HEK293 (cell line): ENCODE results near the gene SLC44A5.

ENCODE experiments used
- CTCF ChIA-PET: fragments of 350-600 bp; formaldehyde crosslinking; extraction: SDS; loops from one replicate; lab custom pipeline; 2021; ENCODE audit warnings: antibody characterized with exemption; lab: Yijun Ruan, JAX
- POLR2A ChIA-PET: fragments of 300-600 bp; formaldehyde crosslinking; extraction: SDS; loops from one replicate; lab custom pipeline; 2020; ENCODE audit warnings: antibody characterized with exemption, inconsistent platforms; lab: Yijun Ruan, JAX
- H3K27ac ChIP-seq: fragments of 200-500 bp; sonication (Bioruptor generic); 2 replicates; pipeline ENCODE4 v1.5.1; 2014; ENCODE audit warnings: low read depth, low read length, control low read depth, inconsistent platforms; ENCODE audit errors: extremely low read depth
- H3K36me3 ChIP-seq, 2 experiments: fragments of 200-500 bp in 1 of 2; sonication (Bioruptor generic) in 1 of 2; 1 replicate in 1 of 2; 2 replicates in 1 of 2; pipeline ENCODE4 v1.5.1; 2014 to 2017; ENCODE audit warnings: inconsistent platforms in 2 of 2, low read length in 2 of 2; ENCODE audit not compliant: control insufficient read depth in 2 of 2, insufficient read depth in 1 of 2
- H3K4me1 ChIP-seq: fragments of 200-500 bp; sonication (Bioruptor generic); 2 replicates; pipeline ENCODE4 v1.5.1; 2014; ENCODE audit warnings: mild to moderate bottlenecking, low read length, inconsistent platforms; ENCODE audit not compliant: control insufficient read depth, insufficient read depth
- H3K4me3 ChIP-seq: 2 replicates; pipeline ENCODE4 v1.5.1; 2011; ENCODE audit warnings: low read depth, mild to moderate bottlenecking, control low read depth, low read length, moderate library complexity
- H3K9me3 ChIP-seq: fragments of 200-500 bp; sonication (Bioruptor generic); 2 replicates; pipeline ENCODE4 v1.5.1; 2014; ENCODE audit warnings: low read depth, low read length, inconsistent platforms; ENCODE audit not compliant: control insufficient read depth, insufficient read depth
- ZBTB21 ChIP-seq: fragments of 450-650 bp; formaldehyde crosslinking; IDR thresholded peaks from 2 replicates; pipeline ENCODE4 v1.5.1; 2017; ENCODE audit warnings: missing biosample characterization, missing genetic modification characterization
- ZNF18 ChIP-seq: fragments of 450-650 bp; formaldehyde crosslinking; IDR thresholded peaks from 2 replicates; pipeline ENCODE4 v1.5.1; 2016; ENCODE audit warnings: missing biosample characterization, missing genetic modification characterization
- ZNF221 ChIP-seq: fragments of 450-650 bp; formaldehyde crosslinking; IDR thresholded peaks from 2 replicates; pipeline ENCODE4 v1.5.1; 2017; ENCODE audit warnings: missing biosample characterization, missing genetic modification characterization, borderline replicate concordance
- ZNF239 ChIP-seq: fragments of 450-650 bp; formaldehyde crosslinking; IDR thresholded peaks from 2 replicates; pipeline ENCODE4 v1.5.1; 2016; ENCODE audit warnings: missing biosample characterization, missing genetic modification characterization
- ZSCAN5A ChIP-seq: fragments of 450-650 bp; formaldehyde crosslinking; IDR thresholded peaks from 2 replicates; pipeline ENCODE4 v1.5.1; 2016; ENCODE audit warnings: missing biosample characterization, missing genetic modification characterization
- TF ChIP-seq, protein P1 (sequence below): fragments of 450-650 bp; formaldehyde crosslinking; IDR thresholded peaks from 2 replicates; pipeline ENCODE4 v1.5.1; 2016; ENCODE audit warnings: missing biosample characterization, missing genetic modification characterization
- TF ChIP-seq, protein P2 (sequence below): fragments of 450-650 bp; formaldehyde crosslinking; IDR thresholded peaks from 2 replicates; pipeline ENCODE4 v1.5.1; 2016; ENCODE audit warnings: missing biosample characterization, missing genetic modification characterization
- TF ChIP-seq, protein P3 (sequence below): fragments of 450-650 bp; formaldehyde crosslinking; conservative IDR thresholded peaks from 2 replicates; pipeline ENCODE4 v1.5.1; 2016; ENCODE audit warnings: low read depth, missing biosample characterization, missing genetic modification characterization

The SLC44A5 gene

GRCh38 chr1:75425001-75425650 is 185.8 kb downstream of the SLC44A5 start:
- H3K27ac ChIP-seq, result no peak overlapping the region
- no peaks in the 10 kb centered on the region for H3K9me3 ChIP-seq
- no peaks in the 10 kb centered on the region for H3K36me3 ChIP-seq
- no peaks in the 10 kb centered on the region for H3K4me1 ChIP-seq
- no peak overlapping the region for H3K4me3 ChIP-seq
- no peak for TF ChIP-seq ZSCAN5A (tag by site-specific recombination)
- TF ChIP-seq, protein P1, sequence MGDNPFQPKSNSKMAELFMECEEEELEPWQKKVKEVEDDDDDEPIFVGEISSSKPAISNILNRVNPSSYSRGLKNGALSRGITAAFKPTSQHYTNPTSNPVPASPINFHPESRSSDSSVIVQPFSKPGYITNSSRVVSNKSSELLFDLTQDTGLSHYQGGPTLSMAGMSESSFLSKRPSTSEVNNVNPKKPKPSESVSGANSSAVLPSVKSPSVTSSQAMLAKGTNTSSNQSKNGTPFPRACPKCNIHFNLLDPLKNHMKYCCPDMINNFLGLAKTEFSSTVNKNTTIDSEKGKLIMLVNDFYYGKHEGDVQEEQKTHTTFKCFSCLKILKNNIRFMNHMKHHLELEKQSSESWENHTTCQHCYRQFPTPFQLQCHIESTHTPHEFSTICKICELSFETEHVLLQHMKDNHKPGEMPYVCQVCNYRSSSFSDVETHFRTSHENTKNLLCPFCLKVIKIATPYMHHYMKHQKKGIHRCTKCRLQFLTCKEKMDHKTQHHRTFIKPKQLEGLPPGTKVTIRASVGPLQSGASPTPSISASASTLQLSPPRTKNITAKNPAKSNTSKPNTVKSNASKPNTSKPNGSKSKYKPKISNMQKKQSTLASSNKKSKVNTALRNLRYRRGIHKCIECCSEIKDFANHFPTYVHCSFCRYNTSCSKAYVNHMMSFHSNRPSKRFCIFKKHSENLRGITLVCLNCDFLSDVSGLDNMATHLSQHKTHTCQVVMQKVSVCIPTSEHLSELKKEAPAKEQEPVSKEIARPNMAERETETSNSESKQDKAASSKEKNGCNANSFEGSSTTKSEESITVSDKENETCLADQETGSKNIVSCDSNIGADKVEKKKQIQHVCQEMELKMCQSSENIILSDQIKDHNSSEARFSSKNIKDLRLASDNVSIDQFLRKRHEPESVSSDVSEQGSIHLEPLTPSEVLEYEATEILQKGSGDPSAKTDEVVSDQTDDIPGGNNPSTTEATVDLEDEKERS (tag by site-specific recombination), result no peak
- TF ChIP-seq, all 188 proteins: peak for 0
- ChIA-PET CTCF (no interaction called here), POLR2A (no interaction called here)

DNA sequence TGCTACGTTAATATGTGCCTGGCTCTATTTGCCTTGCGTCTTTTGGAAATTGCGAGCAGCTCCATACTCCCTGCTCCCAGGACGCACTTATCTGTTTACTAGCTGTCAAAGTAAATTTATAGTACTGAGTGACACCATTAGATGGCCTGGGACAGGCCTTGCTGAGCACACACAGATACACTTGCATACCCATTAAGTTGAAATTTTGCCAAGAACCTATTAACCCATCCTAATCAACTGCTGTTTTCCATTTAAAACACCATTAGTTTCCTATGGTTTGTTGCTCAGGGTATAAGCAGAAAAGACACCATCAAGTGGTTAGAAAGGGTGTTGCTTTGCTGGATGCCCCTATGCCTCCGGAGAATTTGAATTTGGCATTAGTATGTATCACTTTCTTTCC is 187.3 kb downstream of the SLC44A5 start:
- TF ChIP-seq ZNF18 (tag by site-specific recombination), result no peak
- TF ChIP-seq ZBTB21 (tag by site-specific recombination), result no peak
- TF ChIP-seq ZNF221, result no peak
- TF ChIP-seq ZNF239 (tag by site-specific recombination), result no peak
- TF ChIP-seq, protein P2, sequence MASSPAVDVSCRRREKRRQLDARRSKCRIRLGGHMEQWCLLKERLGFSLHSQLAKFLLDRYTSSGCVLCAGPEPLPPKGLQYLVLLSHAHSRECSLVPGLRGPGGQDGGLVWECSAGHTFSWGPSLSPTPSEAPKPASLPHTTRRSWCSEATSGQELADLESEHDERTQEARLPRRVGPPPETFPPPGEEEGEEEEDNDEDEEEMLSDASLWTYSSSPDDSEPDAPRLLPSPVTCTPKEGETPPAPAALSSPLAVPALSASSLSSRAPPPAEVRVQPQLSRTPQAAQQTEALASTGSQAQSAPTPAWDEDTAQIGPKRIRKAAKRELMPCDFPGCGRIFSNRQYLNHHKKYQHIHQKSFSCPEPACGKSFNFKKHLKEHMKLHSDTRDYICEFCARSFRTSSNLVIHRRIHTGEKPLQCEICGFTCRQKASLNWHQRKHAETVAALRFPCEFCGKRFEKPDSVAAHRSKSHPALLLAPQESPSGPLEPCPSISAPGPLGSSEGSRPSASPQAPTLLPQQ (tag by site-specific recombination), result no peak
- TF ChIP-seq, protein P3, sequence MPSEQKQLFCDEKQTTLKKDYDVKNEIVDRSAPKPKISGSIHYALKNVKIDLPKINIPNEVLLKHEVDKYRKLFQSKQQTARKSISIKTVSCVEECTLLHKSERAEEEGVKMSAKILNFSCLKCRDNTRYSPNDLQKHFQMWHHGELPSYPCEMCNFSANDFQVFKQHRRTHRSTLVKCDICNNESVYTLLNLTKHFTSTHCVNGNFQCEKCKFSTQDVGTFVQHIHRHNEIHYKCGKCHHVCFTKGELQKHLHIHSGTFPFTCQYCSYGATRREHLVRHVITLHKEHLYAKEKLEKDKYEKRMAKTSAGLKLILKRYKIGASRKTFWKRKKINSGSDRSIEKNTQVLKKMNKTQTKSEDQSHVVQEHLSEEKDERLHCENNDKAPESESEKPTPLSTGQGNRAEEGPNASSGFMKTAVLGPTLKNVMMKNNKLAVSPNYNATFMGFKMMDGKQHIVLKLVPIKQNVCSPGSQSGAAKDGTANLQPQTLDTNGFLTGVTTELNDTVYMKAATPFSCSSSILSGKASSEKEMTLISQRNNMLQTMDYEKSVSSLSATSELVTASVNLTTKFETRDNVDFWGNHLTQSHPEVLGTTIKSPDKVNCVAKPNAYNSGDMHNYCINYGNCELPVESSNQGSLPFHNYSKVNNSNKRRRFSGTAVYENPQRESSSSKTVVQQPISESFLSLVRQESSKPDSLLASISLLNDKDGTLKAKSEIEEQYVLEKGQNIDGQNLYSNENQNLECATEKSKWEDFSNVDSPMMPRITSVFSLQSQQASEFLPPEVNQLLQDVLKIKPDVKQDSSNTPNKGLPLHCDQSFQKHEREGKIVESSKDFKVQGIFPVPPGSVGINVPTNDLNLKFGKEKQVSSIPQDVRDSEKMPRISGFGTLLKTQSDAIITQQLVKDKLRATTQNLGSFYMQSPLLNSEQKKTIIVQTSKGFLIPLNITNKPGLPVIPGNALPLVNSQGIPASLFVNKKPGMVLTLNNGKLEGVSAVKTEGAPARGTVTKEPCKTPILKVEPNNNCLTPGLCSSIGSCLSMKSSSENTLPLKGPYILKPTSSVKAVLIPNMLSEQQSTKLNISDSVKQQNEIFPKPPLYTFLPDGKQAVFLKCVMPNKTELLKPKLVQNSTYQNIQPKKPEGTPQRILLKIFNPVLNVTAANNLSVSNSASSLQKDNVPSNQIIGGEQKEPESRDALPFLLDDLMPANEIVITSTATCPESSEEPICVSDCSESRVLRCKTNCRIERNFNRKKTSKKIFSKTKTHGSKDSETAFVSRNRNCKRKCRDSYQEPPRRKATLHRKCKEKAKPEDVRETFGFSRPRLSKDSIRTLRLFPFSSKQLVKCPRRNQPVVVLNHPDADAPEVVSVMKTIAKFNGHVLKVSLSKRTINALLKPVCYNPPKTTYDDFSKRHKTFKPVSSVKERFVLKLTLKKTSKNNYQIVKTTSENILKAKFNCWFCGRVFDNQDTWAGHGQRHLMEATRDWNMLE, result no peak
- H3K36me3 ChIP-seq, result no peaks in the 10 kb centered on the region
- H3K4me1 ChIP-seq, result no peaks in the 10 kb centered on the region
- ChIA-PET POLR2A (no interaction called here), CTCF (interaction anchor here (0.7 to 1.5 kb wide), 2 partner anchors 19 to 204 kb away, joined by 3 read pairs; no protein-coding TSS in a partner anchor)
- H3K9me3 ChIP-seq, result no peaks in the 10 kb centered on the region
- H3K4me3 ChIP-seq, result no peak overlapping the region
- no peak overlapping the region for H3K27ac ChIP-seq
